NCI-H2081 treated with DMSO at 0.1 percent for 48 hours (cell line): Measurements from ENCODE around the gene DLGAP1.

Source experiments
- DNase-seq: peaks from one replicate; lab custom pipeline; 2025; lab: John Stamatoyannopoulos, UW

Gene DLGAP1

DNA sequence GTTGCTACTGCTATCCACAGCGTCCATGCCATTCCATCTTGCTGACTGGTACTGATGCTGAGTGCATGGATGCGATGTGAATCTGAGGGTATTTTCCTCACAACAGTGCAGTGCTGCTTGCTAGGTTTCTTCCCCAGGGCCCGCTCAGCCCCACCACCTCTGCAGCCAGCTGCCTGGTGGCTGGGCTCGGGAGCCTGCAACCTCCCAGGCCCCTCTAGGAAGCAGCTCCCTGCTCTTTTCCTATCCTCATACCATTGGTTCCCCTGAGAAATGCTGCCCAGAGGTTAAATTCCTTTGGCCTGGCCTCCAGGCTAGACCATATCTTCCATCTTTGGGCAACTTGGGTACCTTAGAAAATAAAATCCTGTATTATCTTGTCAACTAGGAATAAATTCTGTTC lies 591.5 kb downstream of the DLGAP1 start:
- no peak for DNase-seq

DNA sequence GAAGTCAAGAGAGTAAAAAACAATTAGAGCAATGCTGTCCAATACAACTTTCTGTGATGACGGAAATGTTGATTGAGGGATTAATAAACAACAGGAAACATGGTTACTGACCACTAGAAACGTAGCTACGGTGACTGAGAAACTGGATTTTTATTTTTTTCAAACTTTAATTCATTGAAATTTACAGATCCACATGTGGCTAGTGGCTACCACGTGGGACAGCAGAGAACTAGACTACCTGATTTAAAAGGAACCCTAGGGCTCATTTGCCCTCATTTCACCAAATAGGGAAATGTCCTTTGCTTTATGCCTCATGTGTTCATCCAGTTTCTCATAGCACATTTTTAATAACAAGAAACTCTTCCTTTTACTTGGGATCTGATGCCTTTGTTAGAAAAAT lies 592.1 kb downstream of the DLGAP1 start:
- no peak for DNase-seq

DNA sequence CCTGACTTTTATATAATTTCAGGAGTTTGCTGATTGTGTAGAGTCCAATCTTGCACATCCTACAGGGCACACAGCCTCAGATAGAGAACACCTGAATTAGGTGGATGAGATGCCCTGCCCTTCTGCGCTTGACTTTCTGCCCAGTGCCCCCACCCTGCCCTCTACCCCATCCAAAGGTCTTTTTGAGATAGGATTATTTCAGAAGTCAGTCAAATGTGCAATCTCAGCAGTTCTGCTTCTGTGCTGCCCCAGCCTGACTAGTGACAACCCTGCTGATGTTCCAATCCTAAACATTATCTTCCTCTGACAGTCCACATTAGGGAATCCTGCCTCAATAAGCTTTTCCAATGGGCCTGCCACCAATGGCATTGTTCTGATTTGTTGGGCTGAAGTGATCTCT lies 593.6 kb downstream of the DLGAP1 start:
- DNase-seq: no peak

DNA sequence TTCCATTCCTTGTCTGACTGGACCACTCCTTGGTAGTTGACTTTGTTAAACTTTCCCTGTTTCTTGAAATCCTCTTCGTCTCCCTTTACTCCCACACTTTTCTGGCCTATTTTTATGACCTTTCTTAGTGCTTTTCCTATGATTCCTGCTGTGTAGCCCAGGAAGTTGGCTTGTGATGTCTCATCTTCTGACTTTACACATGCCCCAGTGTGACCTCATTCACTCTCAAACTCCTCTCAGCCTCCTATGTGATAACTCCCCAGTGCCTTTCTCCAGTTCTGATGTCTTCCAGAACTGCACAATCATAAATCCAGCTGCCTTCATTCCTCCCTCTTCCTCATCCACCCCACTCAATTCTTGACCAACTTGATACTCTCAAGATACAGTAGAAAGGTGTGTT lies 597.6 kb downstream of the DLGAP1 start:
- DNase-seq: no peak

GRCh38 chr18:3855966-3856365 lies 599.1 kb downstream of the DLGAP1 start:
- no peak for DNase-seq

DNA sequence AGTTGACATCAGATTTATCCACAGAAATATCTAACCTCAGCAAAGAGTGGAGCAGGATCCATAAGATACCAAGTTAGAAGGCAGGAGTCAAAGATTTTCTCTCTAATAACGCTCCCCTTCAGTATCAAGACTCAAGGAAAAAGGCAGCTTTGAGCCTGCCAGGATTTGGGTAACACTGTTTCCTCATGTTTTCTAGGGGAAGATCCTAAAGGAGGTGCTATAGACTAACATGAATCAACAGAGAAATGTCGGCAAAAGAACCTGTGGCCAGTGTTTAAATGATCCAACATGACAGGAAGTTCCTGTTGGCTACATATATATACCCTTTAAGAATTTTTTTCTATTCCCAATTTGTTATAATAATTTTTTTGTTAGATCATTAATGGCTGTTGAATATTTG lies 602.8 kb downstream of the DLGAP1 start:
- no peak for DNase-seq

- no peak for DNase-seq
These were observed 603.9 kb downstream of the DLGAP1 start for GRCh38 chr18:3851159-3851558.

DNA sequence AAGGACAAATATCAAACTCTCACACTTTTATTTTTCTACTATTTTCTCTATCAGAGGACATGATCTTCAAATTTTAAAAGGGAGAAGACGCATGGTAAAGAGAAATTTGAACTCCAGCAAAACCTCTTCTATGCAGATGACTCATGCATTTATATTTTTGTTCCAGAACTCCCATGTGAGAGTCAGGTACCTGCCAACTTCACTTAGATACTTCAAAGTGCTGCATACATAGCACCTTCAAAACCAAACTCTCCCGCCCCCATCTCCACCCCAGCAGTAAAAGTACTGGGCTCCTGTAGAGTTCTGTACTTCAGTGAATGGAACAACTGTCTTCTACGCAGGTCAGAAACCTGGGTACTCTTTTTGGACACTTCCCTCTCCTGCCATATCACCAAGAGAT lies 606.8 kb downstream of the DLGAP1 start:
- DNase-seq: no peak

DNA sequence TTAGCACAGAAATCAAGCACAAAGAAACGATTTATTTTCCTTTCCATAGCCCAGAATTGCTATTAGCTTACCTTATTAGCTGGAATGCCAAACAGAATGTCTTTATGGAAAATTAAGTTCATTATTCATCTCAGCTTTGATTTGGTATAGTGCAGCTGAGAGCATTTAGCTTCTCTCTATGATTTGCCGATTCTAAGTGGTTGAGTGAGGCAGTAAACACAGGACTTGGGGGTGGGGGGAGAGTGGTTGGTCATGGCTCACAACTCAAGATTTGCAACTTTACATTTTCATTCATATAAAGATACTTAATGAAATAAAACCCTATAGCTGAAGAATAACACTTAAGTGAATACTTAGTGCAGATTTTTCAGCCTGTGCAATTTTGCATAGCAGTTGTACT lies 609.9 kb downstream of the DLGAP1 start:
- DNase-seq: no peak

GRCh38 chr18:3842844-3843243 lies 612.3 kb downstream of the DLGAP1 start:
- no peak for DNase-seq

GRCh38 chr18:3840766-3841165 lies 614.3 kb downstream of the DLGAP1 start:
- DNase-seq: no peak

GRCh38 chr18:3839581-3839981 lies 615.5 kb downstream of the DLGAP1 start:
- DNase-seq: no peak

GRCh38 chr18:3836483-3837335 lies 618.4 kb downstream of the DLGAP1 start:
- DNase-seq: no peak

DNA sequence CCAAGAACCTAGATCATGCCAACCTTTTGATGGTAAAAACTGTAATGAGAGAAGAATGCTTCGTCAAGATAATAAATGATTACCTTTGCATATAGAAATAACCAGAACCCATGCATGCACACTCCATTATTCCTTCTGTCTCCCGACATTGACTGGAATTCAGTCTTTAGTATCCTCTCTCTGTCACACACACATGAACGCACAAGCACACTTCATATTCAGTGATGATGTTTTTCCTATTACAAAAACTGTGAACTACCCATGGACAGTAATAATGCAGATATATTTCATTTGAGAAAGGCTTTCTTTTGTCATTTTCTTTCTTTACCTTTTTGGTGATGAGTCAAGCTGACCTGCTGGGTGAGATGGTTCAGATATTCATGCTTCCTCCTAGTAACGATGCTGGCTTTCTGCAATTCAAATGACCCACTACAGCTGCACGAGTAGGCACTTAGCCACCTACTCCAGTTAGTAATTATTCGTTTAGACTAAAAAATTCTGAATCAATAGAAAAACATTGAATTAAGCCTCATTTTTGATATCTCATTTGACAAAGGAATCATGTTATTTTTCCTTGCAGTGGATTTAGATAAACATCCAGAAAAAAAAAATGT lies 623.0 kb downstream of the DLGAP1 start:
- DNase-seq: no peak

DNA sequence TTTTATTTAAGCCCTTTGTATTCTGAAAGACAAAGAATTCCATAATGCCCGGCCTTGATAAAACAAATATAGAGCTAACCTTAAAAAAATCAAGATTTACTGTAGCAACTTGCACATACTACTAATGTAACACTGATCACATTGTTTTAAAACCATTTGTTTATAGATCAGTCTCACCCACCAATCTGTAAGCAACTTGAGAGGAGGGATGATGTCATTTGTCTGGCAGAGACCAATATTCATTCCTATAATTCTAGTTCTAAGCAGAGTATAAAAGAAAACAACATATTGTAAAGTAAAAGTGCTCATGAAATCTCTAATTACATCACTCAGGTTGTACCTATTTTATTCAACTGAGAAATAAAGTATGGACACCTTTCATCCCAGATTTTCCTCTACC lies 624.5 kb downstream of the DLGAP1 start:
- DNase-seq: no peak

DNA sequence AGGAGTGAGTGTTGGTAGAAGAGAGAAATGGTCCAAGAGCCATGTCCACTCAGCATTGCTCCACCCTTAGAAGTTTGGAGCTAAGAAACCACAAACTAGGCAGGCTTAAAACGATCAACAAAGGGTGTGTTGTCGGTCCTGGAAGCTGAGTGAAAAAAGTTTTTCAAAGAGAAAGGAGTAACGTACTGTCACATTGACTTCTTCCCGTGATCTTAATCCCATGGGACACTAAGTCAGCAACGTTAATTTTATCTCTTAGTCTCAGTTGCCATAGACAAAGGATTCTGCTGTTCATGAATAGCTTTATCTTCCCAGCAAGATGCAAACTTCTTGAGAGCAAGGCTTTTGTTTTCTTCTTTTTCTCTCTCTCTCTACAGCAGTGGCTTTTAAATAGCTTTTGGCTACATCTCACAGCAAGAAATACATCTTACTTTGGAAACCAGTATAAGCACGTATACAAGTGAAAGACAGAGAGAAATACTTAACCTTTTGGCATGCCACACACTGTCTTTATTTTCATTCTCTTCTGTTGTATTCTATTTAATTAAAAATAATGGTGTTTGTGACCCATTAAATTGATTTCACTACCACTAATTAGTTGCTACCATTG lies 627.8 kb downstream of the DLGAP1 start:
- no peak for DNase-seq

DNA sequence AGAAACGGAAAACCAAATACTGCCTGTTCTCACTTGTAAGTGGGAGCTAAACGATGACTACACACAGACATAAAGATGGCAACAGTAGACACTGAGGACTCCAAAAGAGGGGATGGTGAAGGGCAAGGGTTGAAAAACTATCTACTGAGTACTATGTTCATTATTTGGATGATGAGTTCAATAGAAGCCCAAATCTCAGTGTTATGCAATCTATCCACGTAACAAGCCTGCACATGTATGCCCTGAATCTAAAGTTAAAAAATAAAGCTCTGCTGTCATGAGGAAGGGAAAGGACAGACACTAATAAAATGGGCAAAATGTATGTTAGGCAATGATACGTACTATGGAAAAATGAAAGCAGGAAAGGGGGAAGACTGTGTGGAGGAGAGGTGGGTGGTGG lies 629.1 kb downstream of the DLGAP1 start:
- DNase-seq: no peak

- no peak for DNase-seq
These were observed 631.0 kb downstream of the DLGAP1 start for GRCh38 chr18:3824101-3824500.

GRCh38 chr18:3823073-3823472 lies 632.0 kb downstream of the DLGAP1 start:
- no peak for DNase-seq

- no peak for DNase-seq
These were observed 633.6 kb downstream of the DLGAP1 start for GRCh38 chr18:3821524-3821923.

DNA sequence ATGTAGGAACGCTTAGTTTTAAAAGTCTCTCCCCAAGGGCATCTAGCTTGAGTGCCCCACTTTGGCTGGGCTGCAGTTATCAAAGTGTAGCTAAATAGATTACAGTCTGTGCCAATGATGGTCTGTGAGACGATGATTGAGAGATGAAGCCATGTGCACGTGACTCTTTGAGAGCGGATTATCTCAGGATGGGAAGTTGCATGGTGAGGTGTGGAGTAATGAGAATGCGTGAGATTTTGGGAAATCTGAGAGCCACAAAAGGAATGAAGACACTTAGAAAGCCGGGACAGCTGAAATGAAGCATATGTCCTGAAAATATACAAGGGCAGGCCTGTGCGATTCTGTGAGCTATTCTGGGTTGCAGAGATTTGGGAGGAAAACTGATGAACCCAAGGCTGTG lies 635.1 kb downstream of the DLGAP1 start:
- no peak for DNase-seq

DNA sequence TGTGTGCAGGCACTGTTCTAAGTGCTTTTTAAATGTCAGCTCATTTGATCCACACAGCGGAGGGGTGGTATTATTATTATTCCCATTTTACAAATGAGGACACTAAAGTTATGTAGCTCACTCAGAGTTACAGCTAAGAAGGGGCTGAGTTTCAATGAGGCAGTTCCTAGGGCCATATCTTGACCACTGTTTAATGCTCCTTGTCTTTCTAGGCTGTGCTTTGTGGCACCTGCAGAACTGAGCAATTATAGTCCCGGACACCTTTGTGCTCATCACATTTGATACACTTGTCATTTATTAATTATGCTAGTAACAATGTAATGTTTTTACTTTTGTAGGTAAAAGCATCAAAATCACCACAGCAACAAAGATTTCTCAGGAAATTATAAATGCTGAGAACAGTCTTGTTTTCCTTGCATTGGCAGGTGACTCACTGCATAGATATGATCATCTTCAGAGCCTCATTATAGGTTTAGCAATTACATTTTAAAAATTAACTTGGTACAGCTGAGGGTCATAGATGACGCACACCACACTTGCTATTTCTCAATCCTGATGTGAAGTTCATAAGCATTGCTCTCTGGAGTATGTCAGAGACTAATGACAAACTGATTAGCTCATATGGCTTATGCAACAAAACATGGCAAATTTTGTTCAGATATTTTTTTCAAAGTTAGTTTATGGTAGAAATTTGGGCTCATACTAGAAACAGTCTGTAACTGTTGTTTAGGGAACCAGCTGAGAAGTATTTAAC lies 638.3 kb downstream of the DLGAP1 start:
- no peak for DNase-seq

- DNase-seq: no peak
These were observed 639.1 kb downstream of the DLGAP1 start for GRCh38 chr18:3815991-3816390.
